Measurements from ENCODE around the gene PLEKHG3.

GRCh38 chr14:64673748-64674147 lies 30.5 kb upstream of the PLEKHG3 start:
- TF ChIP-seq POLR2AphosphoS5 (IDR thresholded peaks at IDR 0.05; ENCODE audit: borderline replicate concordance, low read depth, low read length) = no peak
- TF ChIP-seq FOXP2 (optimal IDR thresholded peaks at IDR 0.05; ENCODE audit: control extremely low read depth, extremely low read length, insufficient read depth) = no peak

Measured in SK-N-MC (cell line).